OCI-LY3 (cell line): Measurements from ENCODE around the gene MAMDC2.

Source experiments
- H2AFZ ChIP-seq: fragments of 200-600, 300-600 bp; shearing (Covaris generic); 2 replicates; pipeline ENCODE4 v1.6.0; 2014; ENCODE audit warnings: antibody characterized with exemption, low read depth, low read length
- H3K27ac ChIP-seq: fragments of 200-600, 300-600 bp; sonication (generic); 2 replicates; pipeline ENCODE4 v1.5.1; 2014; ENCODE audit warnings: mild to moderate bottlenecking, low read length, moderate library complexity, mixed read lengths
- H3K27me3 ChIP-seq: fragments of 200-600, 300-600 bp; sonication (generic); 2 replicates; pipeline ENCODE4 v1.6.1; 2014; ENCODE audit warnings: low read depth, low read length, mixed read lengths
- H3K36me3 ChIP-seq: fragments of 200-600, 300-600 bp; sonication (generic); replicated peaks from 2 replicates; pipeline ENCODE3; 2014; ENCODE audit warnings: low read depth, low read length, mixed read lengths
- H3K4me1 ChIP-seq: fragments of 300-600, 200-600 bp; sonication (generic); 2 replicates; pipeline ENCODE4 v1.6.1; 2014; ENCODE audit warnings: low read length, mixed read lengths
- H3K4me2 ChIP-seq: fragments of 200-600, 300-600 bp; sonication (generic); 2 replicates; pipeline ENCODE4 v1.6.1; 2014; ENCODE audit warnings: low read length, mixed read lengths
- H3K4me3 ChIP-seq: fragments of 300-600, 200-600 bp; sonication (generic); 2 replicates; pipeline ENCODE4 v1.5.1; 2014; ENCODE audit warnings: antibody characterized with exemption, mild to moderate bottlenecking, low read length, moderate library complexity
- H3K79me2 ChIP-seq: fragments of 300-600, 200-600 bp; shearing (Covaris generic); 2 replicates; pipeline ENCODE4 v1.6.1; 2014; ENCODE audit warnings: mild to moderate bottlenecking, low read length, mixed read lengths
- H3K9ac ChIP-seq: fragments of 300-600, 200-600 bp; shearing (Covaris generic); 2 replicates; pipeline ENCODE4 v1.6.0; 2014; ENCODE audit warnings: mild to moderate bottlenecking, low read length, moderate library complexity
- H3K9me3 ChIP-seq: fragments of 200-600, 300-600 bp; shearing (Covaris generic); 2 replicates; pipeline ENCODE4 v1.6.1; 2014; ENCODE audit warnings: low read length, mixed read lengths; ENCODE audit not compliant: insufficient read depth
- H4K20me1 ChIP-seq: fragments of 200-600, 300-600 bp; sonication (generic); 2 replicates; pipeline ENCODE4 v1.6.1; 2016; ENCODE audit warnings: low read length, mixed read lengths; ENCODE audit not compliant: insufficient read depth
- CTCF ChIP-seq: fragments of 200-600, 300-600 bp; sonication (generic); IDR thresholded peaks from 2 replicates; pipeline ENCODE4 v1.5.1; 2014; ENCODE audit warnings: antibody characterized with exemption, low read length, low read depth
- EZH2phosphoT487 ChIP-seq: fragments of 200-600 bp; shearing (Covaris generic); IDR thresholded peaks from 2 replicates; pipeline ENCODE4 v1.6.1; 2018; ENCODE audit warnings: antibody characterized with exemption, mixed run types, low read depth

Gene MAMDC2

GRCh38 chr9:70125621-70126263 lies 82.1 kb downstream of the MAMDC2 start:
- Histone ChIP-seq H4K20me1 (no peaks in the 10 kb centered on the region), H3K27ac (no peak overlapping the region), H3K27me3 (no peaks in the 10 kb centered on the region), H3K4me3 (no peak overlapping the region), H3K36me3 (no peaks in the 10 kb centered on the region), H3K4me2 (no peak overlapping the region), H2AFZ (no peak overlapping the region), H3K9me3 (no peaks in the 10 kb centered on the region), H3K79me2 (no peaks in the 10 kb centered on the region), H3K9ac (no peak overlapping the region), H3K4me1 (no peaks in the 10 kb centered on the region)
- TF ChIP-seq CTCF (no peak), EZH2phosphoT487 (no peak)

- Histone ChIP-seq H3K9ac (no peak overlapping the region), H3K9me3 (no peaks in the 10 kb centered on the region), H3K36me3 (no peaks in the 10 kb centered on the region), H3K4me3 (no peak overlapping the region), H2AFZ (no peak overlapping the region), H3K27ac (no peak overlapping the region), H3K27me3 (no peaks in the 10 kb centered on the region), H3K79me2 (no peaks in the 10 kb centered on the region), H4K20me1 (no peaks in the 10 kb centered on the region), H3K4me2 (no peak overlapping the region), H3K4me1 (no peaks in the 10 kb centered on the region)
- TF ChIP-seq CTCF = no peak
- TF ChIP-seq EZH2phosphoT487 = no peak
Observed at GRCh38 chr9:70127036-70127435, 83.4 kb downstream of the MAMDC2 start.

- H3K4me2 ChIP-seq = no peak overlapping the region
- no peaks in the 10 kb centered on the region for H3K4me1 ChIP-seq
- H3K36me3 ChIP-seq = no peaks in the 10 kb centered on the region
- H3K4me3 ChIP-seq = no peak overlapping the region
- no peak for TF ChIP-seq EZH2phosphoT487
- TF ChIP-seq CTCF = no peak
- no peaks in the 10 kb centered on the region for H3K79me2 ChIP-seq
- H3K9ac ChIP-seq = no peak overlapping the region
- H3K27me3 ChIP-seq = no peaks in the 10 kb centered on the region
- no peak overlapping the region for H3K27ac ChIP-seq
- no peaks in the 10 kb centered on the region for H3K9me3 ChIP-seq
- no peak overlapping the region for H2AFZ ChIP-seq
- no peaks in the 10 kb centered on the region for H4K20me1 ChIP-seq
Observed at GRCh38 chr9:70127540-70128416, 84.1 kb downstream of the MAMDC2 start.

GRCh38 chr9:70130266-70130665 lies 86.6 kb downstream of the MAMDC2 start:
- no peaks in the 10 kb centered on the region for H3K4me1 ChIP-seq
- no peaks in the 10 kb centered on the region for H3K36me3 ChIP-seq
- no peak overlapping the region for H3K4me3 ChIP-seq
- H4K20me1 ChIP-seq = no peaks in the 10 kb centered on the region
- H3K27ac ChIP-seq = no peak overlapping the region
- no peaks in the 10 kb centered on the region for H3K9me3 ChIP-seq
- no peak overlapping the region for H2AFZ ChIP-seq
- TF ChIP-seq CTCF = no peak
- TF ChIP-seq EZH2phosphoT487 = no peak
- H3K4me2 ChIP-seq = no peak overlapping the region
- no peaks in the 10 kb centered on the region for H3K27me3 ChIP-seq
- H3K79me2 ChIP-seq = no peaks in the 10 kb centered on the region
- H3K9ac ChIP-seq = no peak overlapping the region
